ENCODE results near the gene HDAC8.
A peak's percentile ranks its signal among the peaks of the same experiment; 100 is the strongest.

Gene HDAC8

GRCh38 chrX:72392042-72392441 lies 180.6 kb downstream of the HDAC8 start:
- H3F3A ChIP-seq (ENCODE audit: low read depth), result no peaks in the 10 kb centered on the region
- no peak for TF ChIP-seq EZH2phosphoT487 (IDR thresholded peaks at IDR 0.05; ENCODE audit: borderline replicate concordance)
- TF ChIP-seq CTCF (conservative IDR thresholded peaks at IDR 0.05; ENCODE audit: low read length), result no peak
- H3K9me3 ChIP-seq (ENCODE audit: insufficient read depth, low read depth, low read length), result no peaks in the 10 kb centered on the region
- no peak overlapping the region for H3K4me3 ChIP-seq (ENCODE audit: low read length, poor library complexity, severe bottlenecking)
- H2AFZ ChIP-seq (ENCODE audit: low read length), result no peak overlapping the region
- H3K36me3 ChIP-seq (ENCODE audit: insufficient read depth, low read length), result no peaks in the 10 kb centered on the region
- H3K4me1 ChIP-seq (ENCODE audit: insufficient read depth, low read length, poor library complexity, severe bottlenecking), result no peaks in the 10 kb centered on the region
- no peaks in the 10 kb centered on the region for H3K79me2 ChIP-seq (ENCODE audit: insufficient read depth, low read length)
- H3K9ac ChIP-seq (ENCODE audit: low read depth, low read length, poor library complexity, severe bottlenecking), result no peak overlapping the region
- H3K4me2 ChIP-seq (ENCODE audit: low read depth, low read length, poor library complexity, severe bottlenecking), result no peak overlapping the region
- no peaks in the 10 kb centered on the region for H3K27me3 ChIP-seq (ENCODE audit: insufficient read depth, low read length, poor library complexity, severe bottlenecking)
- H3K9me2 ChIP-seq (replicated peaks; ENCODE audit: low read depth, low read length), result no peaks in the 10 kb centered on the region
- H4K20me1 ChIP-seq (ENCODE audit: insufficient read depth, low read length, poor library complexity, severe bottlenecking), result no peaks in the 10 kb centered on the region

- Histone ChIP-seq H3K4me2 (ENCODE audit: low read depth, low read length, poor library complexity, severe bottlenecking) (no peak overlapping the region), H3K9ac (ENCODE audit: low read depth, low read length, poor library complexity, severe bottlenecking) (no peak overlapping the region), H3K4me3 (ENCODE audit: low read length, poor library complexity, severe bottlenecking) (no peak overlapping the region), H4K20me1 (ENCODE audit: insufficient read depth, low read length, poor library complexity, severe bottlenecking) (no peaks in the 10 kb centered on the region), H3K9me2 (replicated peaks; ENCODE audit: low read depth, low read length) (no peaks in the 10 kb centered on the region), H3K36me3 (ENCODE audit: insufficient read depth, low read length) (no peaks in the 10 kb centered on the region), H3F3A (ENCODE audit: low read depth) (no peaks in the 10 kb centered on the region), H3K9me3 (ENCODE audit: insufficient read depth, low read depth, low read length) (no peaks in the 10 kb centered on the region), H2AFZ (ENCODE audit: low read length) (no peak overlapping the region), H3K79me2 (ENCODE audit: insufficient read depth, low read length) (no peaks in the 10 kb centered on the region), H3K27me3 (ENCODE audit: insufficient read depth, low read length, poor library complexity, severe bottlenecking) (no peaks in the 10 kb centered on the region), H3K4me1 (ENCODE audit: insufficient read depth, low read length, poor library complexity, severe bottlenecking) (peaks cover 5% of the 10 kb centered on the region)
- no peak for TF ChIP-seq EZH2phosphoT487 (IDR thresholded peaks at IDR 0.05; ENCODE audit: borderline replicate concordance)
- TF ChIP-seq CTCF (conservative IDR thresholded peaks at IDR 0.05; ENCODE audit: low read length), result no peak
Measured at GRCh38 chrX:72387247-72387646, 185.4 kb downstream of the HDAC8 start.

- H3K79me2 ChIP-seq (ENCODE audit: insufficient read depth, low read length), result no peaks in the 10 kb centered on the region
- no peaks in the 10 kb centered on the region for H3K9me3 ChIP-seq (ENCODE audit: insufficient read depth, low read depth, low read length)
- H3K36me3 ChIP-seq (ENCODE audit: insufficient read depth, low read length), result no peaks in the 10 kb centered on the region
- H3F3A ChIP-seq (ENCODE audit: low read depth), result no peaks in the 10 kb centered on the region
- TF ChIP-seq EZH2phosphoT487 (IDR thresholded peaks at IDR 0.05; ENCODE audit: borderline replicate concordance), result no peak
- no peak for TF ChIP-seq CTCF (conservative IDR thresholded peaks at IDR 0.05; ENCODE audit: low read length)
- no peaks in the 10 kb centered on the region for H4K20me1 ChIP-seq (ENCODE audit: insufficient read depth, low read length, poor library complexity, severe bottlenecking)
- H3K4me3 ChIP-seq (ENCODE audit: low read length, poor library complexity, severe bottlenecking), result no peak overlapping the region
- H3K27me3 ChIP-seq (ENCODE audit: insufficient read depth, low read length, poor library complexity, severe bottlenecking), result no peaks in the 10 kb centered on the region
- H2AFZ ChIP-seq (ENCODE audit: low read length), result no peak overlapping the region
- H3K9ac ChIP-seq (ENCODE audit: low read depth, low read length, poor library complexity, severe bottlenecking), result no peak overlapping the region
- peaks cover 13% of the 10 kb centered on the region for H3K4me1 ChIP-seq (ENCODE audit: insufficient read depth, low read length, poor library complexity, severe bottlenecking)
- H3K9me2 ChIP-seq (replicated peaks; ENCODE audit: low read depth, low read length), result no peaks in the 10 kb centered on the region
- H3K4me2 ChIP-seq (ENCODE audit: low read depth, low read length, poor library complexity, severe bottlenecking), result peak overlapping the region; percentile 36
Measured at GRCh38 chrX:72382202-72382595, 190.4 kb downstream of the HDAC8 start.

Measured in Loucy (cell line).